ENCODE measurements around the gene CXCL8.

The CXCL8 gene

DNA sequence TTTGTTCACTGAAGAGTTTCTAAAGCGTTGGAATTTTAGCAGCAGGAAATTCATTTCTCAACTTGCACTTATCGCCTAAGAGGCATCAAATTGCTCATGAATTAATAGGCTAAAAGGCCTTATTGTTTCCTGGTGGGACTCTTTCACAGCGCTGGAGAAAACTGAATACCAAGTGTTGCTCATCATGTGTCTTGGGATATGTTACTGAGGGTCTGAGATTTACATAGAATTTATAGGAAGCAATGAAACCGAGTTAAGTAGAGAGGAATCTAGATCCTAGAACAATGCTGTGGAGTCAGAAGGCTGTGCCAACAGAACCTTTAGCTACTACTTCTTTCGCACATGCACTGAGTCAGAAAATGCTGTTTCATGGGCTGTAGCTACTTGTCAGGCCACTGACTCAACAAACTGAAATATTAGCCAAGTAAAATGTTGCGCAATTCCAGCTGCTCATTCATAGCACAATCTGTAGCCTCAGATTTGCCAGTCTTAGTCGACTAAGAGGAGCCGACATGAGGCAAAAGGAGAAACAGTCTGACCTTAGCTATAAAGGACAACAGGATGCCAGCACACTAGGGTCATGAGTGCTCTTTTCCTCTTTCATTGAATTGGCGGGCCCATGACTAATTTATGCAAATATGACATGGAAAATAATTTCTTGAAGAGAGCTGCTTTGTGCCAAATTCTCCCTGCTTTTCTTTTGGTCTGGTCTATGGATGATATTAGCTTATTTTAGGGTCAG, 35.9 kb upstream of the CXCL8 start:
- H3K4me3 ChIP-seq (ENCODE audit: low read length, poor library complexity, severe bottlenecking): no peak overlapping the region
- no peak for TF ChIP-seq EZH2phosphoT487 (IDR thresholded peaks at IDR 0.05; ENCODE audit: borderline replicate concordance)
- TF ChIP-seq, protein P1, sequence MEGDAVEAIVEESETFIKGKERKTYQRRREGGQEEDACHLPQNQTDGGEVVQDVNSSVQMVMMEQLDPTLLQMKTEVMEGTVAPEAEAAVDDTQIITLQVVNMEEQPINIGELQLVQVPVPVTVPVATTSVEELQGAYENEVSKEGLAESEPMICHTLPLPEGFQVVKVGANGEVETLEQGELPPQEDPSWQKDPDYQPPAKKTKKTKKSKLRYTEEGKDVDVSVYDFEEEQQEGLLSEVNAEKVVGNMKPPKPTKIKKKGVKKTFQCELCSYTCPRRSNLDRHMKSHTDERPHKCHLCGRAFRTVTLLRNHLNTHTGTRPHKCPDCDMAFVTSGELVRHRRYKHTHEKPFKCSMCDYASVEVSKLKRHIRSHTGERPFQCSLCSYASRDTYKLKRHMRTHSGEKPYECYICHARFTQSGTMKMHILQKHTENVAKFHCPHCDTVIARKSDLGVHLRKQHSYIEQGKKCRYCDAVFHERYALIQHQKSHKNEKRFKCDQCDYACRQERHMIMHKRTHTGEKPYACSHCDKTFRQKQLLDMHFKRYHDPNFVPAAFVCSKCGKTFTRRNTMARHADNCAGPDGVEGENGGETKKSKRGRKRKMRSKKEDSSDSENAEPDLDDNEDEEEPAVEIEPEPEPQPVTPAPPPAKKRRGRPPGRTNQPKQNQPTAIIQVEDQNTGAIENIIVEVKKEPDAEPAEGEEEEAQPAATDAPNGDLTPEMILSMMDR (conservative IDR thresholded peaks at IDR 0.05; ENCODE audit: low read length): no peak
- H4K20me1 ChIP-seq (ENCODE audit: insufficient read depth, low read length, poor library complexity, severe bottlenecking): no peaks in the 10 kb centered on the region
- no peaks in the 10 kb centered on the region for H3K9me3 ChIP-seq (ENCODE audit: insufficient read depth, low read depth, low read length)
- no peak overlapping the region for H3K9ac ChIP-seq (ENCODE audit: low read depth, low read length, poor library complexity, severe bottlenecking)
- peaks cover 6% of the 10 kb centered on the region for H3F3A ChIP-seq (ENCODE audit: low read depth)
- no peak overlapping the region for H2AFZ ChIP-seq (ENCODE audit: low read length)
- H3K79me2 ChIP-seq (ENCODE audit: insufficient read depth, low read length): no peaks in the 10 kb centered on the region
- H3K36me3 ChIP-seq (ENCODE audit: insufficient read depth, low read length): no peaks in the 10 kb centered on the region
- no peak overlapping the region for H3K4me2 ChIP-seq (ENCODE audit: low read depth, low read length, poor library complexity, severe bottlenecking)
- H3K4me1 ChIP-seq (ENCODE audit: insufficient read depth, low read length, poor library complexity, severe bottlenecking): peaks cover 47% of the 10 kb centered on the region
- no peaks in the 10 kb centered on the region for H3K27me3 ChIP-seq (ENCODE audit: insufficient read depth, low read length, poor library complexity, severe bottlenecking)
- no peaks in the 10 kb centered on the region for H3K9me2 ChIP-seq (replicated peaks; ENCODE audit: low read depth, low read length)

DNA sequence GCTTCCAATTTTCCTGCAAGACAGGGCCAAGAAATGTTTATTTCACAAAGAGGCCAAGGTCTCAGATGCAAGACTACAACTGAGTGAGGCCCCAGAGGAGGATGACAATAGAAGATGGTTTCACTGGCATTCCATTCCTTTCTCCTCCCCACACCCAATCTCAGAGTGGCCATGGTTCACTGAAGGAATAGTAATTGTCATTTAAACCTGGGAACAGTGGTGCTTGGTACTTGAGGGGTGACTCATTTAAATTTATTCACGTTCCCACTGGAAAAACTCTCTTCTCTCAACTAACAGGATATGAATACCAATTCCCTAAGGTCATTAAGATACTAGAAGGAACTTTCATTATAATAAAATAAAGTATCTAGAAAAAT, 35.3 kb upstream of the CXCL8 start:
- Histone ChIP-seq H3K36me3 (ENCODE audit: insufficient read depth, low read length) (no peaks in the 10 kb centered on the region), H3K4me3 (ENCODE audit: low read length, poor library complexity, severe bottlenecking) (no peak overlapping the region), H3K4me2 (ENCODE audit: low read depth, low read length, poor library complexity, severe bottlenecking) (no peak overlapping the region), H3K4me1 (ENCODE audit: insufficient read depth, low read length, poor library complexity, severe bottlenecking) (peaks cover 53% of the 10 kb centered on the region), H3F3A (ENCODE audit: low read depth) (peaks cover 6% of the 10 kb centered on the region), H2AFZ (ENCODE audit: low read length) (no peak overlapping the region), H3K9ac (ENCODE audit: low read depth, low read length, poor library complexity, severe bottlenecking) (no peak overlapping the region), H3K9me3 (ENCODE audit: insufficient read depth, low read depth, low read length) (no peaks in the 10 kb centered on the region), H3K27me3 (ENCODE audit: insufficient read depth, low read length, poor library complexity, severe bottlenecking) (no peaks in the 10 kb centered on the region), H3K9me2 (replicated peaks; ENCODE audit: low read depth, low read length) (no peaks in the 10 kb centered on the region), H3K79me2 (ENCODE audit: insufficient read depth, low read length) (no peaks in the 10 kb centered on the region), H4K20me1 (ENCODE audit: insufficient read depth, low read length, poor library complexity, severe bottlenecking) (no peaks in the 10 kb centered on the region)
- no peak for TF ChIP-seq EZH2phosphoT487 (IDR thresholded peaks at IDR 0.05; ENCODE audit: borderline replicate concordance)
- TF ChIP-seq, protein P1 (conservative IDR thresholded peaks at IDR 0.05; ENCODE audit: low read length): no peak

- no peak overlapping the region for H3K4me3 ChIP-seq (ENCODE audit: low read length, poor library complexity, severe bottlenecking)
- no peaks in the 10 kb centered on the region for H3K36me3 ChIP-seq (ENCODE audit: insufficient read depth, low read length)
- TF ChIP-seq, protein P1 (conservative IDR thresholded peaks at IDR 0.05; ENCODE audit: low read length): no peak
- TF ChIP-seq EZH2phosphoT487 (IDR thresholded peaks at IDR 0.05; ENCODE audit: borderline replicate concordance): no peak
- H3K79me2 ChIP-seq (ENCODE audit: insufficient read depth, low read length): no peaks in the 10 kb centered on the region
- peaks cover 6% of the 10 kb centered on the region for H3F3A ChIP-seq (ENCODE audit: low read depth)
- no peak overlapping the region for H3K4me2 ChIP-seq (ENCODE audit: low read depth, low read length, poor library complexity, severe bottlenecking)
- H4K20me1 ChIP-seq (ENCODE audit: insufficient read depth, low read length, poor library complexity, severe bottlenecking): no peaks in the 10 kb centered on the region
- no peaks in the 10 kb centered on the region for H3K9me3 ChIP-seq (ENCODE audit: insufficient read depth, low read depth, low read length)
- no peak overlapping the region for H2AFZ ChIP-seq (ENCODE audit: low read length)
- no peak overlapping the region for H3K9ac ChIP-seq (ENCODE audit: low read depth, low read length, poor library complexity, severe bottlenecking)
- no peaks in the 10 kb centered on the region for H3K9me2 ChIP-seq (replicated peaks; ENCODE audit: low read depth, low read length)
- H3K27me3 ChIP-seq (ENCODE audit: insufficient read depth, low read length, poor library complexity, severe bottlenecking): no peaks in the 10 kb centered on the region
- peaks cover 56% of the 10 kb centered on the region for H3K4me1 ChIP-seq (ENCODE audit: insufficient read depth, low read length, poor library complexity, severe bottlenecking)
Observed at GRCh38 chr4:73705721-73706120, 34.6 kb upstream of the CXCL8 start.
